Activated T-cell treated with anti-CD3 and anti-CD28 coated beads for 4 hours (primary cell): Measurements from ENCODE around the gene STAG1.
"Not testable (repeated sequence)": the region's sequence is repeated elsewhere in the genome, so short reads cannot be mapped to it uniquely, and the experiment has no call there.

ENCODE experiments used
- DNase-seq: peaks from one replicate; pipeline ENCODE4 v3.0.0-alpha.2; 2020

STAG1 gene

GRCh38 chr3:136380530-136380929 is 371.6 kb downstream of the STAG1 start:
- DNase-seq: no peak

GRCh38 chr3:136378011-136378410 is 374.2 kb downstream of the STAG1 start:
- no peak for DNase-seq

GRCh38 chr3:136377508-136377907 is 374.7 kb downstream of the STAG1 start:
- DNase-seq: no peak

- DNase-seq: not testable (repeated sequence)
Measured at GRCh38 chr3:136375800-136376199, 376.4 kb downstream of the STAG1 start.

GRCh38 chr3:136366289-136366688 is 385.9 kb downstream of the STAG1 start:
- DNase-seq: no peak

- no peak for DNase-seq
Measured at GRCh38 chr3:136353461-136353860, 398.7 kb downstream of the STAG1 start.

GRCh38 chr3:136351905-136352304 is 400.3 kb downstream of the STAG1 start:
- no peak for DNase-seq

GRCh38 chr3:136351351-136351750 is 400.8 kb downstream of the STAG1 start:
- no peak for DNase-seq

GRCh38 chr3:136350557-136350956 is 401.6 kb downstream of the STAG1 start:
- DNase-seq: no peak

GRCh38 chr3:136350132-136350531 is 402.0 kb downstream of the STAG1 start:
- DNase-seq: no peak

- DNase-seq: no peak
Measured at GRCh38 chr3:136346486-136346885, 405.7 kb downstream of the STAG1 start.

GRCh38 chr3:136343873-136344555 is 408.2 kb downstream of the STAG1 start:
- no peak for DNase-seq

GRCh38 chr3:136343446-136343845 is 408.7 kb downstream of the STAG1 start:
- DNase-seq: no peak

- no peak for DNase-seq
Measured at GRCh38 chr3:136336329-136337100, 415.7 kb downstream of the STAG1 start.

- not testable (repeated sequence) for DNase-seq
Measured at GRCh38 chr3:136334726-136335125, 417.5 kb downstream of the STAG1 start.

- no peak for DNase-seq
Measured at GRCh38 chr3:136334209-136334608, 418.0 kb downstream of the STAG1 start.

- no peak for DNase-seq
Measured at GRCh38 chr3:136332776-136333175, 419.4 kb downstream of the STAG1 start.

- no peak for DNase-seq
Measured at GRCh38 chr3:136332302-136332701, 419.9 kb downstream of the STAG1 start.

- no peak for DNase-seq
Measured at GRCh38 chr3:136330900-136331299, 421.3 kb downstream of the STAG1 start.

- DNase-seq: no peak
Measured at GRCh38 chr3:136329593-136329992, 422.6 kb downstream of the STAG1 start.

- no peak for DNase-seq
Measured at GRCh38 chr3:136327671-136328070, 424.5 kb downstream of the STAG1 start.

GRCh38 chr3:136326316-136326715 is 425.9 kb downstream of the STAG1 start:
- DNase-seq: no peak

GRCh38 chr3:136311968-136312367 is 440.2 kb downstream of the STAG1 start:
- DNase-seq: no peak

GRCh38 chr3:136311261-136311660 is 440.9 kb downstream of the STAG1 start:
- DNase-seq: no peak

GRCh38 chr3:136305879-136306278 is 446.3 kb downstream of the STAG1 start:
- no peak for DNase-seq
